ENCODE results near the gene MBP. TPM values are rescaled to one million over a fixed set of nuclear protein-coding genes. Genes with fewer than 3 reads are reported as not detected.

Gene MBP
- total and polyA plus RNA-seq, 10 donors, result 11.1 to 96.0 (median 70.8) TPM

- WGBS, 5 donors, result 78 to 93% (median 90%) methylated on average over 6 of the region's 6 CpGs
These were observed 12.0 kb upstream of the MBP start for GRCh38 chr18:77144451-77145118.

GRCh38 chr18:77144046-77144445 is 11.5 kb upstream of the MBP start:
- Histone ChIP-seq H3K4me1 (peaks cover 7 to 40% (median 25%) of the 10 kb centered on the region in 6 donors), H3K4me3 (no peak overlapping the region), H3K27ac (no peak overlapping the region), H3K9me3 (peaks cover 0 to 28% (median 22%) of the 10 kb centered on the region in 8 donors), H3K27me3 (replicated peaks in 1 of 7) (no peaks in the 10 kb centered on the region), H3K36me3 (no peaks in the 10 kb centered on the region)
- 88 to 94% (median 90%) methylated on average over 2 of the region's 2 CpGs for WGBS, 5 donors
- no peak for DNase-seq
- intact Hi-C loops (cut with DNase I; ENCODE audit: low total_unique reads), result loop anchor here (5.0 kb wide), 1 partner anchor 63 kb away; no protein-coding TSS in a partner anchor
- TF ChIP-seq POLR2A (IDR thresholded peaks at IDR 0.05) (no peak), CTCF (IDR thresholded peaks at IDR 0.05 in 8 of 11, conservative IDR thresholded peaks at IDR 0.05 in 3 of 11) (no peak)

More at GRCh38 chr18:77144451-77145118, 12.0 kb upstream of the MBP start:
- H3K4me1 ChIP-seq, result peaks cover 7 to 39% (median 24%) of the 10 kb centered on the region in 6 donors
- intact Hi-C loops (cut with DNase I; ENCODE audit: low total_unique reads), result loop anchor here (5.0 kb wide), 1 partner anchor 63 kb away; no protein-coding TSS in a partner anchor
- DNase-seq, result no peak
- H3K4me3 ChIP-seq, result no peak overlapping the region
- TF ChIP-seq POLR2AphosphoS5 (IDR thresholded peaks at IDR 0.05), result no peak
- TF ChIP-seq CTCF (IDR thresholded peaks at IDR 0.05 in 8 of 11, conservative IDR thresholded peaks at IDR 0.05 in 3 of 11), result no peak
- peaks cover 0 to 28% (median 22%) of the 10 kb centered on the region in 8 donors for H3K9me3 ChIP-seq
- no peak overlapping the region for H3K27ac ChIP-seq
- no peaks in the 10 kb centered on the region for H3K27me3 ChIP-seq (replicated peaks in 1 of 7)
- no peaks in the 10 kb centered on the region for H3K36me3 ChIP-seq

- Histone ChIP-seq H3K4me1 (peaks cover 7 to 38% (median 25%) of the 10 kb centered on the region in 6 donors), H3K27me3 (replicated peaks in 1 of 7) (no peaks in the 10 kb centered on the region), H3K9me3 (peaks cover 0 to 28% (median 22%) of the 10 kb centered on the region in 8 donors), H3K4me3 (no peak overlapping the region), H3K27ac (no peak overlapping the region), H3K36me3 (no peaks in the 10 kb centered on the region)
- intact Hi-C loops (cut with DNase I; ENCODE audit: low total_unique reads), result loop anchor here (5.0 kb wide), 1 partner anchor 64 kb away; no protein-coding TSS in a partner anchor
- WGBS, 5 donors, result 92 to 100% (median 95%) methylated on average over 2 of the region's 2 CpGs
- DNase-seq, result no peak
- TF ChIP-seq CTCF (IDR thresholded peaks at IDR 0.05 in 8 of 11, conservative IDR thresholded peaks at IDR 0.05 in 3 of 11), result no peak
- TF ChIP-seq POLR2AphosphoS5 (IDR thresholded peaks at IDR 0.05), result no peak
- TF ChIP-seq POLR2A (IDR thresholded peaks at IDR 0.05), result no peak
These were observed 10.6 kb upstream of the MBP start for GRCh38 chr18:77143196-77143595.

GRCh38 chr18:77141401-77142118 is 9.0 kb upstream of the MBP start:
- no peak for DNase-seq

More at GRCh38 chr18:77141401-77142118, 9.0 kb upstream of the MBP start:
- Histone ChIP-seq H3K36me3 (no peaks in the 10 kb centered on the region), H3K4me3 (no peak overlapping the region), H3K4me1 (peaks cover 3 to 22% (median 14%) of the 10 kb centered on the region in 6 donors), H3K9me3 (peaks cover 0 to 28% (median 22%) of the 10 kb centered on the region in 8 donors), H3K27ac (no peak overlapping the region), H3K27me3 (replicated peaks in 1 of 7) (no peaks in the 10 kb centered on the region)
- intact Hi-C loops (cut with DNase I; ENCODE audit: low total_unique reads), result loop anchor here (5.0 kb wide), 1 partner anchor 66 kb away; no protein-coding TSS in a partner anchor
- TF ChIP-seq CTCF (IDR thresholded peaks at IDR 0.05 in 8 of 11, conservative IDR thresholded peaks at IDR 0.05 in 3 of 11), result peak in 4 of 11 experiments; percentile 23 to 38 (median 34)
- TF ChIP-seq POLR2AphosphoS5 (IDR thresholded peaks at IDR 0.05), result no peak
- no peak for TF ChIP-seq POLR2A (IDR thresholded peaks at IDR 0.05)
- WGBS, 5 donors, result 82 to 94% (median 83%) methylated on average over 7 to 8 of the region's 8 CpGs

Measured in spleen (tissue), 11 donors.